ENCODE data around the gene CTDSP2.

GRCh38 chr12:57833672-57834071 lies 12.9 kb downstream of the CTDSP2 start:
- no peak for TF ChIP-seq BHLHE40 (IDR thresholded peaks at IDR 0.05; ENCODE audit: low read depth, low read length)
- no peak for TF ChIP-seq RFX5 (IDR thresholded peaks at IDR 0.05)
- no peak for TF ChIP-seq REST (IDR thresholded peaks at IDR 0.05)
- TF ChIP-seq NFE2L2 (conservative IDR thresholded peaks at IDR 0.05; ENCODE audit: low read length), result no peak
- no peak for TF ChIP-seq CTCF (IDR thresholded peaks at IDR 0.05)
- TF ChIP-seq RAD21 (conservative IDR thresholded peaks at IDR 0.05 in 1 of 2, IDR thresholded peaks at IDR 0.05 in 1 of 2), result no peak
- no peak for TF ChIP-seq HMGXB4 (CRISPR knock-in tag; IDR thresholded peaks at IDR 0.05; ENCODE audit: borderline replicate concordance)
- TF ChIP-seq EHF (CRISPR knock-in tag; IDR thresholded peaks at IDR 0.05), result no peak
- TF ChIP-seq HOXB13 (CRISPR knock-in tag; IDR thresholded peaks at IDR 0.05; ENCODE audit: low read depth), result no peak
- no peak for TF ChIP-seq KDM1A (IDR thresholded peaks at IDR 0.05; ENCODE audit: low read depth)
